Left ventricle myocardium inferior (tissue), 1 donor: ENCODE results near the gene TBCB. TPM values are rescaled to one million over a fixed set of nuclear protein-coding genes. Genes with fewer than 3 reads are reported as not detected.

Experiments
- DNase-seq: peaks from one replicate; pipeline ENCODE4 v3.0.0-alpha.2; 2020
- H3K27ac ChIP-seq: fragments of 200-600 bp; replicated peaks from 2 replicates; pipeline ENCODE4 v1.8.0; 2021
- H3K27me3 ChIP-seq: fragments of 200-600 bp; 2 replicates; pipeline ENCODE4 v1.8.0; 2021; ENCODE audit warnings: low read depth
- H3K36me3 ChIP-seq: fragments of 200-600 bp; 2 replicates; pipeline ENCODE4 v1.8.0; 2021
- H3K4me1 ChIP-seq: fragments of 200-600 bp; 2 replicates; pipeline ENCODE4 v1.8.0; 2021
- H3K4me3 ChIP-seq: fragments of 200-600 bp; 2 replicates; pipeline ENCODE4 v1.8.0; 2021; ENCODE audit warnings: mild to moderate bottlenecking, moderate library complexity
- H3K9me3 ChIP-seq: fragments of 200-600 bp; replicated peaks from 2 replicates; pipeline ENCODE4 v1.8.0; 2021
- intact Hi-C: fragments of 100-400 bp; cut with micrococcal nuclease; formaldehyde crosslinking; loops from one replicate; pipeline ENCODE4 v1.11.0; 2022
- total RNA-seq: library from RNA; stranded (reverse); fragmentation: NEBNext Ultra II Directional; extraction: Animal tissue kit (Norgen Biotek cat#: 25700); gene quantifications from one replicate; pipeline ENCODE4 v1.2.1, GENCODE V29; 2021
- TF ChIP-seq, protein P1 (sequence below): fragments of 200-600 bp; IDR thresholded peaks from 2 replicates; pipeline ENCODE4 v1.8.0; 2021; ENCODE audit warnings: antibody characterized with exemption, mild to moderate bottlenecking, borderline replicate concordance
- donor health status: DM: no; HTN: yes; CAD: no; lungs with severe emphysema.

The TBCB gene
- total RNA-seq, 1 donor from 2014 or later = 94.9 TPM

- Histone ChIP-seq H3K36me3 (peaks cover 32% of the 10 kb centered on the region), H3K27me3 (no peaks in the 10 kb centered on the region), H3K4me3 (no peak overlapping the region), H3K27ac (peak overlapping the region; percentile 16), H3K4me1 (peaks cover 62% of the 10 kb centered on the region), H3K9me3 (no peaks in the 10 kb centered on the region)
- DNase-seq = no peak
- intact Hi-C loops = no loop called here
- TF ChIP-seq, protein P1, sequence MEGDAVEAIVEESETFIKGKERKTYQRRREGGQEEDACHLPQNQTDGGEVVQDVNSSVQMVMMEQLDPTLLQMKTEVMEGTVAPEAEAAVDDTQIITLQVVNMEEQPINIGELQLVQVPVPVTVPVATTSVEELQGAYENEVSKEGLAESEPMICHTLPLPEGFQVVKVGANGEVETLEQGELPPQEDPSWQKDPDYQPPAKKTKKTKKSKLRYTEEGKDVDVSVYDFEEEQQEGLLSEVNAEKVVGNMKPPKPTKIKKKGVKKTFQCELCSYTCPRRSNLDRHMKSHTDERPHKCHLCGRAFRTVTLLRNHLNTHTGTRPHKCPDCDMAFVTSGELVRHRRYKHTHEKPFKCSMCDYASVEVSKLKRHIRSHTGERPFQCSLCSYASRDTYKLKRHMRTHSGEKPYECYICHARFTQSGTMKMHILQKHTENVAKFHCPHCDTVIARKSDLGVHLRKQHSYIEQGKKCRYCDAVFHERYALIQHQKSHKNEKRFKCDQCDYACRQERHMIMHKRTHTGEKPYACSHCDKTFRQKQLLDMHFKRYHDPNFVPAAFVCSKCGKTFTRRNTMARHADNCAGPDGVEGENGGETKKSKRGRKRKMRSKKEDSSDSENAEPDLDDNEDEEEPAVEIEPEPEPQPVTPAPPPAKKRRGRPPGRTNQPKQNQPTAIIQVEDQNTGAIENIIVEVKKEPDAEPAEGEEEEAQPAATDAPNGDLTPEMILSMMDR = no peak
Measured at GRCh38 chr19:36103040-36103626, 12.1 kb upstream of the TBCB start.

DNA sequence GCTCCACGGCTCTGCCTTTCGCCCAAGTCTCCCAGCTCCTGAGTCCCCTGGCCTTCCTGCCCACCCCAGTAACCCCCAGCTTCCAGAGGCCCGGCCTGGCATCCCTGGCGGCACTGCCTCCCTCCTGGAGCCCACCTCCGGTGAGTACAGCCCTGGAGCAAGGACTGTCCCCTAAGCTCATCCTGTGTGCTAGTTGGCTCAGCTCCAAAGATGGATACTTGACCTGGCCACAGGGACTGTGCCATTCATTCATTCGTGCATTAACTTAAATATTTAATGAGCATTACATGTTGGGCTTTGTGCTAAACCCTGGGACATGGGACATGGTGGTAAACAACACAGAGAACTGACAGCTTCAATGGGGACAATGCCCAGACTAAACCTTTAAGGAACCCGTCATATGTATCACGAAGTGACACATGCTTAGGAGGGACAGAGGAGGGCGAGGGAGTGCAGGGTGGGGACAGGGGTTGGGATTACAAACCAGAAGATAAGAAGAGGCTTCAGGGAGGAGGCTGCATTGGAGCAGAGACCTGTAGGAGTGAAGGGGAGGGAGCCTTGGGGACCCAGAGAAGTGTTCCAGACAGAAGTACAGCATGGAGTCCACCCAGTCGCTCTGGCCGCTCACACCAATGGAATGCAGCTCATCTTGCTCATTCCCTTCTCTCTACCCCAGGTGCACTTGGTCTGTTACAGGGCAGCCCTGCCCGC lies 11.3 kb upstream of the TBCB start:
- no peak overlapping the region for H3K4me3 ChIP-seq
- intact Hi-C loops = no loop called here

GRCh38 chr19:36106441-36106840 lies 8.8 kb upstream of the TBCB start:
- Histone ChIP-seq H3K9me3 (no peaks in the 10 kb centered on the region), H3K4me1 (peaks cover 39% of the 10 kb centered on the region), H3K36me3 (peaks cover 33% of the 10 kb centered on the region), H3K27ac (peak overlapping the region; percentile 69), H3K27me3 (no peaks in the 10 kb centered on the region), H3K4me3 (no peak overlapping the region)
- intact Hi-C loops = no loop called here
- TF ChIP-seq, protein P1 = no peak
- DNase-seq = no peak

More for the DNA sequence above, 11.3 kb upstream of the TBCB start:
- Histone ChIP-seq H3K27me3 (no peaks in the 10 kb centered on the region), H3K27ac (no peak overlapping the region), H3K9me3 (no peaks in the 10 kb centered on the region), H3K4me1 (peaks cover 62% of the 10 kb centered on the region), H3K36me3 (peaks cover 32% of the 10 kb centered on the region)
- TF ChIP-seq, protein P1 = no peak
- DNase-seq = no peak

DNA sequence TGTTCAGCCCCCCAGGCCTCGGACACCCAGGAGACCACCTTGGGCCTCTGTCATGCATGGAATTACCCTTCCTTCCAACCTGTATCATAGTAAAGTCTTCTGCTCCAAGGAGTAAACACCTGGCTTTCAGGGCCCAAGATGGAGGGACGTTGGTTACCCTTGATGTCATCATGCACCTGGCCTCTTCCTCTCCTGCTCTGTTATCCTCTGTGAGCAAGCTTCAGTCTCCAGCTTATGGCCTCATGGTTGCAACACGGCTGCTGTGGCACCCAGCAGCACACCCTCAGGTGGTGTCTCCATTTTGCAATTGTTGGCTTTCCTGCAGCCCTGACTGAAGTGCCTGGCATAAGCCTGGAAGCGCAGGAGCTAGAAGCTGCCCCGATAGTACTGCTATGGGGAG lies 8.3 kb upstream of the TBCB start:
- H3K27me3 ChIP-seq = no peaks in the 10 kb centered on the region
- no peak for DNase-seq
- peaks cover 38% of the 10 kb centered on the region for H3K36me3 ChIP-seq
- no peaks in the 10 kb centered on the region for H3K9me3 ChIP-seq
- intact Hi-C loops = no loop called here
- TF ChIP-seq, protein P1 = no peak
- peak overlapping the region; percentile 69 for H3K27ac ChIP-seq
- no peak overlapping the region for H3K4me3 ChIP-seq
- peaks cover 34% of the 10 kb centered on the region for H3K4me1 ChIP-seq

GRCh38 chr19:36108684-36109083 lies 6.6 kb upstream of the TBCB start:
- H3K27me3 ChIP-seq = no peaks in the 10 kb centered on the region
- H3K4me3 ChIP-seq = no peak overlapping the region
- peaks cover 40% of the 10 kb centered on the region for H3K36me3 ChIP-seq
- no peak overlapping the region for H3K27ac ChIP-seq
- TF ChIP-seq, protein P1 = no peak
- H3K4me1 ChIP-seq = peaks cover 24% of the 10 kb centered on the region
- intact Hi-C loops = no loop called here
- no peaks in the 10 kb centered on the region for H3K9me3 ChIP-seq
- no peak for DNase-seq
